Hepatocyte (in vitro differentiated cells): ENCODE results near the gene USP6NL.

Experiments
- EZH2 ChIP-seq: fragments of 200-600 bp; sonication (generic); IDR thresholded peaks from 2 replicates; pipeline ENCODE4 v1.6.1; 2016; ENCODE audit warnings: antibody characterized with exemption, mild to moderate bottlenecking, borderline replicate concordance
- TF ChIP-seq, protein P1 (sequence below): fragments of 200-600 bp; sonication (generic); IDR thresholded peaks from 2 replicates; pipeline ENCODE4 v1.5.1; 2016; ENCODE audit warnings: antibody characterized with exemption, mild to moderate bottlenecking; ENCODE audit not compliant: poor library complexity

DNA sequence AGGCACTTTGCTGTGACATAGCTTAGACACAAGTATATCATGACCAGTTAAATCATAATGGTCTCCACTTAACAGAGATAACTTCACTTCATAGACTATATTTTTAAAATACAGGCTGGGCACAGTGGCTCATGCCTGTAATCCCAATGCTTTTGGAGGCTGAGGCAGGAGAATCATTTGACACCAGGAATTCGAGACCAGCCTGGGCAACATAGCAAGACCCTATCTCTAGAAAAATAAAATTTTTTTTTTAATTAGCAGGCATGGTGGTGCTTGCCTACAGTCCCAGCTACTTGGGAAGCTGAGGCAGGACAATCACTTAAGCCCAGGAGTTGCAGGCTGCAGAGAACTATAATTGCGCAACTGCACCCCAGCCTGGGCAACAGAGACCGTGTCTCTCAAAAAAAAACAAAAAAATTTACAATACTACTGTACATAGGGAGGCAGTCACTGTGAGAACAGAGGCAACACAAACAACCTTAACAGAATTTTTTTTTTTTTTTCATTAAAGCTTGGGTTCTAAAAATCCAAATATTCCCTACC lies 105.1 kb downstream of the USP6NL start:
- TF ChIP-seq, protein P1, sequence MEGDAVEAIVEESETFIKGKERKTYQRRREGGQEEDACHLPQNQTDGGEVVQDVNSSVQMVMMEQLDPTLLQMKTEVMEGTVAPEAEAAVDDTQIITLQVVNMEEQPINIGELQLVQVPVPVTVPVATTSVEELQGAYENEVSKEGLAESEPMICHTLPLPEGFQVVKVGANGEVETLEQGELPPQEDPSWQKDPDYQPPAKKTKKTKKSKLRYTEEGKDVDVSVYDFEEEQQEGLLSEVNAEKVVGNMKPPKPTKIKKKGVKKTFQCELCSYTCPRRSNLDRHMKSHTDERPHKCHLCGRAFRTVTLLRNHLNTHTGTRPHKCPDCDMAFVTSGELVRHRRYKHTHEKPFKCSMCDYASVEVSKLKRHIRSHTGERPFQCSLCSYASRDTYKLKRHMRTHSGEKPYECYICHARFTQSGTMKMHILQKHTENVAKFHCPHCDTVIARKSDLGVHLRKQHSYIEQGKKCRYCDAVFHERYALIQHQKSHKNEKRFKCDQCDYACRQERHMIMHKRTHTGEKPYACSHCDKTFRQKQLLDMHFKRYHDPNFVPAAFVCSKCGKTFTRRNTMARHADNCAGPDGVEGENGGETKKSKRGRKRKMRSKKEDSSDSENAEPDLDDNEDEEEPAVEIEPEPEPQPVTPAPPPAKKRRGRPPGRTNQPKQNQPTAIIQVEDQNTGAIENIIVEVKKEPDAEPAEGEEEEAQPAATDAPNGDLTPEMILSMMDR, result no peak
- TF ChIP-seq EZH2, result no peak
